GM06990 (cell line): ENCODE measurements around the gene PCGF5.

ENCODE experiments used
- DNase-seq: peaks from one replicate; pipeline ENCODE4 v3.0.0-alpha.2; 2011; ENCODE audit not compliant: insufficient read length; ENCODE audit errors: extremely low read depth
- H3K27me3 ChIP-seq: replicated peaks from 2 replicates; pipeline ENCODE4 v1.6.0; 2011; ENCODE audit warnings: low read length; ENCODE audit not compliant: control insufficient read depth, insufficient read depth
- H3K36me3 ChIP-seq: 2 replicates; pipeline ENCODE4 v1.5.1; 2011; ENCODE audit warnings: low read length; ENCODE audit not compliant: control insufficient read depth, insufficient read depth
- H3K4me3 ChIP-seq: replicated peaks from 2 replicates; pipeline ENCODE4 v1.5.1; 2011; ENCODE audit warnings: low read depth, mild to moderate bottlenecking, control low read depth, low read length
- TF ChIP-seq, protein P1 (sequence below): IDR thresholded peaks from 2 replicates; pipeline ENCODE4 v1.5.1; 2011; ENCODE audit warnings: low read length, control low read depth, mild to moderate bottlenecking, inconsistent platforms; ENCODE audit not compliant: insufficient read depth, poor library complexity, severe bottlenecking

PCGF5 gene

GRCh38 chr10:91247360-91248111 lies 27.1 kb downstream of the PCGF5 start:
- DNase-seq: no peak
- Histone ChIP-seq H3K27me3 (no peaks in the 10 kb centered on the region), H3K4me3 (no peak overlapping the region), H3K36me3 (no peaks in the 10 kb centered on the region; the same call in 1 of the 2 replicates)
- TF ChIP-seq, protein P1, sequence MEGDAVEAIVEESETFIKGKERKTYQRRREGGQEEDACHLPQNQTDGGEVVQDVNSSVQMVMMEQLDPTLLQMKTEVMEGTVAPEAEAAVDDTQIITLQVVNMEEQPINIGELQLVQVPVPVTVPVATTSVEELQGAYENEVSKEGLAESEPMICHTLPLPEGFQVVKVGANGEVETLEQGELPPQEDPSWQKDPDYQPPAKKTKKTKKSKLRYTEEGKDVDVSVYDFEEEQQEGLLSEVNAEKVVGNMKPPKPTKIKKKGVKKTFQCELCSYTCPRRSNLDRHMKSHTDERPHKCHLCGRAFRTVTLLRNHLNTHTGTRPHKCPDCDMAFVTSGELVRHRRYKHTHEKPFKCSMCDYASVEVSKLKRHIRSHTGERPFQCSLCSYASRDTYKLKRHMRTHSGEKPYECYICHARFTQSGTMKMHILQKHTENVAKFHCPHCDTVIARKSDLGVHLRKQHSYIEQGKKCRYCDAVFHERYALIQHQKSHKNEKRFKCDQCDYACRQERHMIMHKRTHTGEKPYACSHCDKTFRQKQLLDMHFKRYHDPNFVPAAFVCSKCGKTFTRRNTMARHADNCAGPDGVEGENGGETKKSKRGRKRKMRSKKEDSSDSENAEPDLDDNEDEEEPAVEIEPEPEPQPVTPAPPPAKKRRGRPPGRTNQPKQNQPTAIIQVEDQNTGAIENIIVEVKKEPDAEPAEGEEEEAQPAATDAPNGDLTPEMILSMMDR: no peak

DNA sequence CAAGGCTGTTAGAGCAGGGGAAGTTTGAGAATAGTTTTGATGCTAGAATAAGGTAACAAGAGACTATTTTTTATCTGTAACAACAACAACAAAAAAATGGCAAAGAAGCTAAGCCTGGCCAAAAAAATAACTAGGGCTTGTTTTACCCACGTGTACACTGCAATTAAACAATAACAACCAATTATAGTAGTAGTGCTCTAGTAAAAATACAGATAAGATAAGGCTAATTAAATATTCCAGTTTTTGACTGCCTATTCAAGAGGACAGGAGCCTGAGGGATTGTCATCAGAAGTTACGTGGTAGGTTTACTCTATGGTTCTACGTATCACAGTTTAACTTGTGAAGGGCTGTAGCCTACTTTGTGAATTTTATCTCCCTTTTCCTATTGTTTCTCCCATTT lies 29.2 kb downstream of the PCGF5 start:
- Histone ChIP-seq H3K36me3 (peaks cover 3% of the 10 kb centered on the region), H3K27me3 (no peaks in the 10 kb centered on the region), H3K4me3 (no peak overlapping the region)
- DNase-seq: no peak
- TF ChIP-seq, protein P1: no peak

GRCh38 chr10:91250341-91250740 lies 29.9 kb downstream of the PCGF5 start:
- DNase-seq: no peak
- Histone ChIP-seq H3K4me3 (no peak overlapping the region), H3K27me3 (no peaks in the 10 kb centered on the region), H3K36me3 (peaks cover 8% of the 10 kb centered on the region)
- TF ChIP-seq, protein P1: no peak

DNA sequence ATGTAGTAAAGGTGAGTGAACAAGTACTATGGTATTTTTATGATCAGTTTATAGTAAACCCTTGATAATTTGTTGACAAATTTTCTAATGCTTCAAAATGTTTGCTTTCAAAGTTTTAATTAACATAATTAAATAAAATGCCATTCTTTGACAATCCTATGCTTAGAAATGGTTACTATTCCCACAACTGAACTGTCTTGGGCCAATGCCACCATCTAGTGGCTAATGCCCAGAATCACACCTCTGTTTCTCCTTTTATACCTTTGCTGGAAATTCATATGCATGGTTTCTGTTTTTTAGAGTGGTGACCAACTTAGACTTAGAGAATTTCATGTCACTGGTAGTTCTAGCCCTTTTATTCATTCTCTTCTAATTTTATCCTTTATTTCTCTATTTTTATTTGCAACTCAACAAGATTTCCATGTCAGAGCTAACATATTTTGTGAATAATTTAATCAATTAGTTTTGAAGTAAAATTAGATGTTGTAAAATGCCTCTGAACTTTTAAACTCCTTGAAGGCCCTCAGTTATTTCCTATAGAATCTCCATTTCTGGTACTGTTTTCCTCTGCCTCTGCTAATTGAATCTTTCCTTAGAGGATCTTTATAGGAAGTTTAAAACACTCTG lies 31.1 kb downstream of the PCGF5 start:
- DNase-seq: peak; percentile 29
- H3K4me3 ChIP-seq: no peak overlapping the region
- peaks cover 8% of the 10 kb centered on the region for H3K36me3 ChIP-seq
- TF ChIP-seq, protein P1: peak; percentile 76
- no peaks in the 10 kb centered on the region for H3K27me3 ChIP-seq

DNA sequence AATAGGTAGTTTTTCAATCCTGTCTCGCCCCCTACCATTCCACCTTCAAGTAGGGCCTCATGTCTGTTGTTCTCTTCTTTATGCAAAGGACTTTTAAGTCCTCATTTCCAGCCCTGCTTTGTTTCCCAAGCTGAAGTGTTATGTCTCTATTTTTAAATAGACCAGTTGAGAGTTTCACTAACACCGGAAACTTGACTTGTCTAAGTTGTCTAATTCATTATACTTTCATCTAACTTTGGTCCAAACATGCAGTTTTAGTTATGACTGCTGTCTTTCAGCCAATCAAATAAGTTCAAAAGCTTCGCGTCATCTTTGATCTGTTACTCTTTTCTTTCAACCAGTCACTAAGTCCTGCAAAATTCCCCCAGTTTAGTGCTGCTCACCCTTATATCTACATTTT lies 32.8 kb downstream of the PCGF5 start:
- TF ChIP-seq, protein P1: no peak
- H3K36me3 ChIP-seq: peaks cover 8% of the 10 kb centered on the region
- no peak for DNase-seq
- H3K4me3 ChIP-seq: no peak overlapping the region
- H3K27me3 ChIP-seq: no peaks in the 10 kb centered on the region
